ENCODE data around the gene KRTAP3-1.

DNA sequence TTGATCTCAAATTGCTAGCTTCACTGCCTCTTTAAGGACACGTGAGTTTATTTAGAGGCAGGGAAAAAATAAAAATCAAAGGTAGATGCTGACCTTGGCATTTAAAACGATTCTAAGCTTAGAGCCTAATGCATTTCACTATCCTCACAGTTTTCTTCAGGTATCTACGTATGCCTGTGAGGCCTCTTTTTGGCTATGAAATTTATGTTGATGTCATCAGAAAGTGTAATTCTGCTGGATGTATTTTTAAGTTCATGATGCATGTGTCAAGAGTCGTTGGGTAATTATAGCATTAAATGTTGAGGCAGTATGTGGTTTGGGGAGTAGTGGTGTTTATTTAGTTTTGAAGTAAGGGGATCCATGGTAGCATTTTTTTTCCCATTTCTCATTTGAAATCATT lies 5.0 kb downstream of the KRTAP3-1 start:
- TF ChIP-seq, protein P1, sequence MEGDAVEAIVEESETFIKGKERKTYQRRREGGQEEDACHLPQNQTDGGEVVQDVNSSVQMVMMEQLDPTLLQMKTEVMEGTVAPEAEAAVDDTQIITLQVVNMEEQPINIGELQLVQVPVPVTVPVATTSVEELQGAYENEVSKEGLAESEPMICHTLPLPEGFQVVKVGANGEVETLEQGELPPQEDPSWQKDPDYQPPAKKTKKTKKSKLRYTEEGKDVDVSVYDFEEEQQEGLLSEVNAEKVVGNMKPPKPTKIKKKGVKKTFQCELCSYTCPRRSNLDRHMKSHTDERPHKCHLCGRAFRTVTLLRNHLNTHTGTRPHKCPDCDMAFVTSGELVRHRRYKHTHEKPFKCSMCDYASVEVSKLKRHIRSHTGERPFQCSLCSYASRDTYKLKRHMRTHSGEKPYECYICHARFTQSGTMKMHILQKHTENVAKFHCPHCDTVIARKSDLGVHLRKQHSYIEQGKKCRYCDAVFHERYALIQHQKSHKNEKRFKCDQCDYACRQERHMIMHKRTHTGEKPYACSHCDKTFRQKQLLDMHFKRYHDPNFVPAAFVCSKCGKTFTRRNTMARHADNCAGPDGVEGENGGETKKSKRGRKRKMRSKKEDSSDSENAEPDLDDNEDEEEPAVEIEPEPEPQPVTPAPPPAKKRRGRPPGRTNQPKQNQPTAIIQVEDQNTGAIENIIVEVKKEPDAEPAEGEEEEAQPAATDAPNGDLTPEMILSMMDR (IDR thresholded peaks at IDR 0.05): no peak
- TF ChIP-seq POLR2AphosphoS5 (IDR thresholded peaks at IDR 0.05) (no peak), POLR2A (IDR thresholded peaks at IDR 0.05) (no peak)
